GM12865 (cell line): Measurements from ENCODE around the gene DCLK2.

Experiments
- DNase-seq: peaks from one replicate; pipeline ENCODE4 v3.0.0; 2010; ENCODE audit warnings: low read depth
- H3K4me3 ChIP-seq: 2 replicates; pipeline ENCODE4 v1.5.1; 2011; ENCODE audit warnings: mild to moderate bottlenecking, low read depth, low read length, control low read depth
- TF ChIP-seq, protein P1 (sequence below): IDR thresholded peaks from 2 replicates; pipeline ENCODE4 v1.5.1; 2011; ENCODE audit warnings: low read length, control low read depth, low read depth, inconsistent platforms; ENCODE audit not compliant: insufficient read depth; ENCODE audit errors: missing control alignments

Gene DCLK2

DNA sequence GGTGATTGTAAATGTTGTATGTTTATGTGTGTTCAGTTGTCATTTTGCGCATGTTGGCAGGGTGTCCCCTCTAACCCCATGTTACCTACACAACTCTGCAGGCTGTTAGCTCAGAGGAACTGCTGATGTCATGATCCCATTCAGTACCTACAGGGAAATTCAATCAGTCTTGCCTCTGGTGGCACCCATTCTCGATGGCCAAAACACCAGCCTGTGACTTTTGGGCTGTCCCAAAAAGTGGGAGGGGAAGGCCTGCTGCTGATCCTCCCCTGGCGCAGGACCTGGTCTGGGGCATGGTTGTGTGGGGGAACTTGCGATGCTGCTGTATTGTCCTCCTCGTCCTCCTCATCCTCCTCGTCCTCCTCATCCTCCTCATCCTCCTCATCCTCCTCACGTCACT, 174.5 kb downstream of the DCLK2 start:
- DNase-seq, result no peak
- H3K4me3 ChIP-seq, result no peak overlapping the region
- TF ChIP-seq, protein P1, sequence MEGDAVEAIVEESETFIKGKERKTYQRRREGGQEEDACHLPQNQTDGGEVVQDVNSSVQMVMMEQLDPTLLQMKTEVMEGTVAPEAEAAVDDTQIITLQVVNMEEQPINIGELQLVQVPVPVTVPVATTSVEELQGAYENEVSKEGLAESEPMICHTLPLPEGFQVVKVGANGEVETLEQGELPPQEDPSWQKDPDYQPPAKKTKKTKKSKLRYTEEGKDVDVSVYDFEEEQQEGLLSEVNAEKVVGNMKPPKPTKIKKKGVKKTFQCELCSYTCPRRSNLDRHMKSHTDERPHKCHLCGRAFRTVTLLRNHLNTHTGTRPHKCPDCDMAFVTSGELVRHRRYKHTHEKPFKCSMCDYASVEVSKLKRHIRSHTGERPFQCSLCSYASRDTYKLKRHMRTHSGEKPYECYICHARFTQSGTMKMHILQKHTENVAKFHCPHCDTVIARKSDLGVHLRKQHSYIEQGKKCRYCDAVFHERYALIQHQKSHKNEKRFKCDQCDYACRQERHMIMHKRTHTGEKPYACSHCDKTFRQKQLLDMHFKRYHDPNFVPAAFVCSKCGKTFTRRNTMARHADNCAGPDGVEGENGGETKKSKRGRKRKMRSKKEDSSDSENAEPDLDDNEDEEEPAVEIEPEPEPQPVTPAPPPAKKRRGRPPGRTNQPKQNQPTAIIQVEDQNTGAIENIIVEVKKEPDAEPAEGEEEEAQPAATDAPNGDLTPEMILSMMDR, result no peak

DNA sequence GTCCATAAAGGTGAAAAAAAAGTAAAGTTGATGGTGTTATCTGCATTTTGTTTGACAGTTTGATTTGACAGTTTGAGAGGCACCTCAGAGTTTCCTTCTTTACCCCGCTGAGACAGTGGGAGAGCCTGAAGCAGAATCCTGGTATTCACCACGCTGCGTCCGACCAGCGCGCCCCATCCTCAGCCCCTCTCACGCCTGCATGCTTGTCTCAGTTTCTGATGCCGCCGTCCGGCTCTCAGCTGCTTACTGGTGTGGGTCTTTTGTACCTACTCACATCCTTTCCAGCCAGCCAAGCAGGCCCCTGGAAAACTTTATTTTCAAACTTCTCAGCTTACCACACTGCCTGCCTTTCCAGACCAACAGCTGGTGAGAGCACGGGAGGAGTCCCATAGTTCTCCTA, 175.2 kb downstream of the DCLK2 start:
- DNase-seq, result no peak
- TF ChIP-seq, protein P1, result no peak
- no peak overlapping the region for H3K4me3 ChIP-seq

DNA sequence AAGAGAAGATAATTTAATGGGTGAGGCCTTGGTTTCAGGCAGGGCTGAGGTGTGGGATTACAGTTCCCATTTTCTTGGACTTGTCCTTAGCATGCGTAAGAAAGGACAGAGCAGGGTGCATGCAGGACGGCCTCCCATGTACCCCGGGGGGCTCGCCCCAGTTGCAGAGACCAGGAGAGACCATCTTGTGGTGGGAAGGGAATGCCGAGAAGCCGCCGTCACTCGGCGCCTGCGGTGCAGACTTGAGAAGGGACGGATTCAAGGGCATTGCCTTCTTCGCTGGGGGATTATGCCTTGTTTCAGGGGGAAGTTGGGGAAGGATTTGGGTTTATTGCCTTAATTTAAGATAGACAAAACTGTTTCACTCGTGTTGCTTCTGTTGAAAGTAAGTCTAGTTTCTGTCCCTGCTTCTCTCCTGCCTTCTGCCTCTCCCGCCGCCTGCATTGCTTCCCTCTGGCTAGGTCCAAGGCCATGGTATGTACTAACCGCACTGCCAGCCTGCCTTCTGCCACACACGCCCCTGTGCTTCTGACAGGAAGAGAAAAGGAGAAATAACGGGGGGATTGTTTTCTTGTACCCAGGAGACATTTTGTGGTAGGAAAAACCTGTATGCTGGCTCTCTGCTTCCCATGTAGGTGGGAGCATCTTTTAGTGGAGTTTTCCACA, 175.9 kb downstream of the DCLK2 start:
- TF ChIP-seq, protein P1, result no peak
- no peak for DNase-seq
- no peak overlapping the region for H3K4me3 ChIP-seq

DNA sequence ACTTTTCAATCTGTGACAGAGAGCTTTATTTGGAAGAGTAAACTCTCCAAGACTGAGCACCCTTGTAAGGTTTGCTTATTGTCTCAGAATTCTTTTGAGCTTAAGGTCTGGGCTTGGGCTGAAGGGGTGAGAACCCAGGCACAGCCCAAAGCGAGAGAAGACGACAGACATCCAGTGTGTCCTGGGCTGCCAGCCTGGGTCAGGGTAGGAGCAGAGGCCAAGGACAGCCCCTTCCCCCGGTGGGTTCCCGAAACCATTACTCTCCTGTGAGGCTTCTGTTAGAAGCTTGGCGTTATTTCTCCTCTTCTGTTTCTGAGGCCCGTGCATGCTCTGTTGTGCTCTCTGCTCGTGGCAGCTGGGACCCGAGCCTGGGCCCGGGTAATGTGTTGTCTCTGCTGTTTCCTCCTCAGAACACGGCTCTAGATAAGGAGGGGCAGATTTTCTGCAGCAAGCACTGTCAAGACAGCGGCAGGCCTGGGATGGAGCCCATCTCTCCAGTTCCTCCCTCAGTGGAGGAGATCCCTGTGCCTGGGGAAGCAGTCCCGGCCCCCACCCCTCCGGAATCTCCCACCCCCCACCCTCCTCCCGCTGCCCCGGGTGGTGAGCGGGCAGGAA, 177.5 kb downstream of the DCLK2 start:
- TF ChIP-seq, protein P1, result no peak
- no peak overlapping the region for H3K4me3 ChIP-seq
- no peak for DNase-seq

DNA sequence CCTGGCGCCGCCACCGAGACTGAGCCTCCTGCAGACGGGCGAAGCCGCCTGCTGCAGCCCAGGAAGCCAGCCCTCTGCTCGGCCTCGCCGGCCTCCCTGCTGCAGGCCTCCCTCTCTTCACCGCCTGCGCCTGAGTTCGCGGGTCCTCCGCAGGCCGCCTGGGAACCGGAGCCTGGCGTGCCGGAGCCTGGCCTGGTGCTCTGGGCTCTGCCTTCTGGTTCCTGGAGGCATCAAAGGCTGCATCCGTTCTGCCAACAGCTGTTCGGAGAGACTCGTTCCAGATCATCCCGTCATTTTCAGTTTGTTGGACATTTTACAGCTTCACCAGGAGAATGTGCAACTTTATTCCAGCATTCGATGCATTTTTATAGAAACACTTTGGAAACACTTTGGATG, 178.0 kb downstream of the DCLK2 start:
- DNase-seq, result no peak
- TF ChIP-seq, protein P1, result no peak
- H3K4me3 ChIP-seq, result no peak overlapping the region

DNA sequence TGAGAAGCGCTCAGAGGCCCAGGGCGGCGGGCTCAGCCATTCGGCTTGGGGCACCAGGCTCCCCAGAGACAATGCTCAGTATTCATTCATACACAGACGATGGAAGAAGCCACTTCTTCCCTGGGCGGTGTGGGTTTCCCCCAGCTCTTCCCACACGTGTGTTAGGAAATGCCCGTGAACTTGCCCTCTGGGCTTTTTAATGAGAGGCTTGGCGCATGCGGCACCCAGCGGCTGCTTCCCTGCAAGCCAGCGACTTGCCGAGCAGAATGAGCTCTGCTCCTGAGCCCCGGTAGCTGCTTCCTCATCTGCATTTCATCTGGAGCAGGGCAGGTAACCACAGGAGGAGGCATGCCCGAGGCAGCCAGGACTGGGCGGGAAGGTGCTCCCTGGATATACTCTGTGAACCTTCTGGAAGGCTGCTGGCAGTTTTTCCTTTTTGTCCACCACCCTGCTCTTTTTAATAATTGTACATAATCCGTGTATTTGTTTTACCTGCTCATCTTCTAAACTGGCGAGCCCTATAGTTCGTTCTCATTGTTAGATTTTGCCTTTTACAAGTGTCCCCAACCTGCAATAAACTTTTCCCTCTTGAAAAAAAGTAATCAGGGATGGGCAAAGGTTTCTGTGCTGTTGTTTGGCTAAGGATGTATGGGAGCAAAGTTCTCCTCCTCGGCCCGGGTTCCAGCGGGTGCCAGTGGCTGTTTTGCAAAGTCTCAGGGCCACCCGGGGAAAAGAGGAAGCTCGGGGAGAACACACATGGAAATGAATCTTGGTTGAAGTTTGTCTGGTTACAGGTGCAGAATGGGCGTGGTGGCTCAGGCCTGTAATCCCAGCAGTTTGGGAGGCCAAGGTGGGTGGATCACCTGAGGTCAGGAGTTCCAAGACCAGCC, 178.8 kb downstream of the DCLK2 start:
- no peak for DNase-seq
- TF ChIP-seq, protein P1, result no peak
- H3K4me3 ChIP-seq, result no peak overlapping the region
